Upper lobe of left lung (tissue), 6 donors: ENCODE data around the gene CDKN2A. TPM values are rescaled to one million over a fixed set of nuclear protein-coding genes. Genes with fewer than 3 reads are reported as not detected.

Experiments used
- ATAC-seq, 2 donors: fragments of 200-7000 bp; cut with Tn5 transposase; one replicate each; pipeline ENCODE4 v1.9.1; 2022; ENCODE audit warnings: mild to moderate bottlenecking in 2 of 2, moderate library complexity in 2 of 2; ENCODE audit not compliant: low FRiP score in 2 of 2
- DNase-seq, 2 donors: peaks; one replicate each; pipeline ENCODE4 v3.0.0-alpha.2; 2019 to 2020
- H3K27ac ChIP-seq, 4 donors: fragments of 200-600 bp; sonication (generic); one replicate each; pipeline ENCODE4 v1.5.1; 2016 to 2019
- H3K27me3 ChIP-seq, 4 donors: fragments of 200-600 bp; sonication (generic); one replicate each; pipeline ENCODE4 v1.5.1; 2017 to 2019
- H3K36me3 ChIP-seq, 4 donors: fragments of 200-600 bp; sonication (generic); one replicate each; pipeline ENCODE4 v1.5.1; 2016 to 2019
- H3K4me1 ChIP-seq, 4 donors: fragments of 200-600 bp; sonication (generic); one replicate each; pipeline ENCODE4 v1.5.1; 2018 to 2019
- H3K4me3 ChIP-seq, 4 donors: fragments of 200-600 bp; sonication (generic); one replicate each; pipeline ENCODE4 v1.5.1; 2017 to 2019; ENCODE audit warnings: mild to moderate bottlenecking in 2 of 4, moderate library complexity in 1 of 4
- H3K9me3 ChIP-seq, 4 donors: fragments of 200-600 bp; sonication (generic); one replicate each; pipeline ENCODE4 v1.5.1; 2018 to 2019
- CTCF ChIP-seq, 6 experiments: fragments of 450-650 bp in 4 of 6; fragments of 200-600 bp in 2 of 6; sonication (generic) in 2 of 6; IDR thresholded peaks; one replicate each; pipeline ENCODE4 v1.5.1; 2016 to 2019; ENCODE audit warnings: antibody characterized with exemption in 6 of 6
- EP300 ChIP-seq, 4 donors: sonication (generic); formaldehyde crosslinking; IDR thresholded peaks; one replicate each; pipeline ENCODE4 v1.5.1; 2017; ENCODE audit warnings: antibody characterized with exemption in 4 of 4, control low read depth in 2 of 4
- POLR2A ChIP-seq, 4 donors: fragments of 450-650 bp; IDR thresholded peaks; one replicate each; pipeline ENCODE4 v1.5.1; 2016 to 2017; ENCODE audit warnings: antibody characterized with exemption in 4 of 4, mild to moderate bottlenecking in 2 of 4
- POLR2AphosphoS5 ChIP-seq, 2 donors: sonication (generic); formaldehyde crosslinking; IDR thresholded peaks; one replicate each; pipeline ENCODE4 v1.5.1; 2017; ENCODE audit warnings: antibody characterized with exemption in 2 of 2
- WGBS, 2 donors: methylation state at CpG; one replicate each; pipeline ENCODE4 v1.1.5; 2017 to 2018; 5-methylcytosine and 5-hydroxymethylcytosine counted together
- total RNA-seq, 6 donors: library from RNA; depleted of rRNA in 4 of 6; stranded (reverse); fragments of >200 nt in 4 of 6; gene quantifications; one replicate each; pipeline versions ENCODE4 v1.1.0 to v1.2.1, GENCODE V29; 2016 to 2021
- donor health status: DM: no; HTN: no; CAD: no; lungs with moderate emphysema.
- donor health status: DM: no; HTN: yes; CAD: no; lungs with severe emphysema.

The CDKN2A gene
- total RNA-seq, 6 donors from 2014 or later, result 1.5 to 32.5 (median 7.0) TPM; not detected in 1

- Histone ChIP-seq H3K27ac (no peak overlapping the region), H3K27me3 (no peaks in the 10 kb centered on the region), H3K36me3 (peaks cover 0 to 6% (median 0%) of the 10 kb centered on the region in 4 donors), H3K4me1 (no peaks in the 10 kb centered on the region), H3K9me3 (no peaks in the 10 kb centered on the region), H3K4me3 (no peak overlapping the region)
- no peak for TF ChIP-seq POLR2A (IDR thresholded peaks at IDR 0.05)
- no peak for TF ChIP-seq POLR2AphosphoS5 (IDR thresholded peaks at IDR 0.05)
- TF ChIP-seq CTCF (IDR thresholded peaks at IDR 0.05), result no peak
- no peak for TF ChIP-seq EP300 (IDR thresholded peaks at IDR 0.05)
- DNase-seq (no peak), ATAC-seq (no peak)
These were observed 66.4 kb downstream of the CDKN2A start for GRCh38 chr9:21927752-21928151.

GRCh38 chr9:21923694-21924093 lies 70.5 kb downstream of the CDKN2A start:
- Histone ChIP-seq H3K36me3 (no peaks in the 10 kb centered on the region), H3K4me1 (peaks cover 0 to 12% (median 6%) of the 10 kb centered on the region in 4 donors), H3K4me3 (no peak overlapping the region), H3K27me3 (no peaks in the 10 kb centered on the region), H3K27ac (no peak overlapping the region), H3K9me3 (no peaks in the 10 kb centered on the region)
- DNase-seq (no peak), ATAC-seq (no peak)
- TF ChIP-seq EP300 (IDR thresholded peaks at IDR 0.05), result no peak
- no peak for TF ChIP-seq CTCF (IDR thresholded peaks at IDR 0.05)
- 96% methylated on average over 1 of the region's 1 CpG for WGBS, 2 donors

GRCh38 chr9:21919377-21920362 lies 74.5 kb downstream of the CDKN2A start:
- Histone ChIP-seq H3K9me3 (no peaks in the 10 kb centered on the region), H3K27me3 (no peaks in the 10 kb centered on the region), H3K4me3 (no peak overlapping the region), H3K4me1 (peaks cover 0 to 12% (median 6%) of the 10 kb centered on the region in 4 donors), H3K36me3 (no peaks in the 10 kb centered on the region), H3K27ac (peak overlapping the region in 1 of 4 donors; percentile 17)
- TF ChIP-seq POLR2AphosphoS5 (IDR thresholded peaks at IDR 0.05) (no peak), CTCF (IDR thresholded peaks at IDR 0.05) (no peak), POLR2A (IDR thresholded peaks at IDR 0.05) (no peak), EP300 (IDR thresholded peaks at IDR 0.05) (no peak)
- DNase-seq (no peak), ATAC-seq (no peak)
- WGBS, 2 donors, result 4 to 8% methylated on average over 4 of the region's 4 CpGs

Other genes with a start within 250 kb of the CDKN2A start
- 10 to 100 TPM; 10.5 to 35.0 (median 25.7) TPM for gene MTAP, start 191.8 kb downstream of the CDKN2A start, total RNA-seq
- 1 to 10 TPM in 5 of 6 donors, not detected in 1; 1.3 to 3.0 (median 1.7) TPM for gene CDKN2B-AS1, start 399 bp upstream of the CDKN2A start, total RNA-seq
- 10 to 100 TPM; 27.2 to 90.6 (median 52.6) TPM for gene CDKN2B, start 14.9 kb upstream of the CDKN2A start, total RNA-seq